ENCODE results near the gene HOPX.

Gene HOPX

GRCh38 chr4:56628592-56628991 is 52.5 kb downstream of the HOPX start:
- TF ChIP-seq, protein P1, sequence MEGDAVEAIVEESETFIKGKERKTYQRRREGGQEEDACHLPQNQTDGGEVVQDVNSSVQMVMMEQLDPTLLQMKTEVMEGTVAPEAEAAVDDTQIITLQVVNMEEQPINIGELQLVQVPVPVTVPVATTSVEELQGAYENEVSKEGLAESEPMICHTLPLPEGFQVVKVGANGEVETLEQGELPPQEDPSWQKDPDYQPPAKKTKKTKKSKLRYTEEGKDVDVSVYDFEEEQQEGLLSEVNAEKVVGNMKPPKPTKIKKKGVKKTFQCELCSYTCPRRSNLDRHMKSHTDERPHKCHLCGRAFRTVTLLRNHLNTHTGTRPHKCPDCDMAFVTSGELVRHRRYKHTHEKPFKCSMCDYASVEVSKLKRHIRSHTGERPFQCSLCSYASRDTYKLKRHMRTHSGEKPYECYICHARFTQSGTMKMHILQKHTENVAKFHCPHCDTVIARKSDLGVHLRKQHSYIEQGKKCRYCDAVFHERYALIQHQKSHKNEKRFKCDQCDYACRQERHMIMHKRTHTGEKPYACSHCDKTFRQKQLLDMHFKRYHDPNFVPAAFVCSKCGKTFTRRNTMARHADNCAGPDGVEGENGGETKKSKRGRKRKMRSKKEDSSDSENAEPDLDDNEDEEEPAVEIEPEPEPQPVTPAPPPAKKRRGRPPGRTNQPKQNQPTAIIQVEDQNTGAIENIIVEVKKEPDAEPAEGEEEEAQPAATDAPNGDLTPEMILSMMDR (conservative IDR thresholded peaks at IDR 0.05; ENCODE audit: low read depth, low read length): no peak
- no peak for DNase-seq (ENCODE audit: low read depth)

DNA sequence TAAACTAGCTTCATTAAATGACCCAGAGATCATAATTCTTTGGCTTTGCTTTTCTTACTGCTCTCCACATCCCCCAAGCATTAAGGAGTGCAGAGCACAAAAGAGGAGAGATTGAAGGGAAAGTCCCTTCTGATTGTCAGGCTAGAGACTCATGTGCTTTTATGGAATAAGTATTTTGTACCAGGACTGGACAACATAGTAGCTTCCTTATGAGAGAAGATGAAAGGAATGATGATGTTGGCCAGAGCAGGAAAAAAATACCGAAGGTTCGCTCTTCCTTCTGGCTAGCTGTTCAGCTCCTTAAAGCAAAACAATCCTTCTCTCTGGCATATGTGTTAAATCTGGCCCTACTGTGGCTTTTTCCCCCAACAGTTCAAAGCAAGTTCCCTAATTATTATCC is 53.1 kb downstream of the HOPX start:
- TF ChIP-seq, protein P1 (conservative IDR thresholded peaks at IDR 0.05; ENCODE audit: low read depth, low read length): no peak
- H3K4me3 ChIP-seq (ENCODE audit: low read depth, low read length): no peak overlapping the region
- DNase-seq (ENCODE audit: low read depth): peak; percentile 23

More at GRCh38 chr4:56628592-56628991, 52.5 kb downstream of the HOPX start:
- H3K4me3 ChIP-seq (ENCODE audit: low read depth, low read length): no peak overlapping the region

DNA sequence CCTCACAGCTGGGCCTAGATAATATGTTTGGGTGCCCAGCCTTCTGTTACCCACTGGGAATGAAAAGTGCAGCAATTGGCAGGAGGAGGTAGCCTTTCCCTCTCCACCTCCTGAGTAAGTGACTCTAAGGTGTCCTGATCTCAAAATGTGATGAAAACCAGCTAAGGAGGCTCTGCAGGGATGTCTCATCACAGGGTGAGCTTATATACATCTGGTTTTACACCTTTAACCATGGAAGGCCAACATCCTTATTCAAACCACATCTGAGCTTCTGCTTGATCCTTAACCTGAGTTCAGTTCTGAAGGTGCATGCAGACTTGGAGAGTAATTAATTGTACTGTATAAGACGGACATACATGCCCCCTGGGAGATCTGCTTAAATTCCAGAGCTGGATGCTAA is 53.7 kb downstream of the HOPX start:
- DNase-seq (ENCODE audit: low read depth): no peak
- TF ChIP-seq, protein P1 (conservative IDR thresholded peaks at IDR 0.05; ENCODE audit: low read depth, low read length): no peak
- H3K4me3 ChIP-seq (ENCODE audit: low read depth, low read length): no peak overlapping the region

DNA sequence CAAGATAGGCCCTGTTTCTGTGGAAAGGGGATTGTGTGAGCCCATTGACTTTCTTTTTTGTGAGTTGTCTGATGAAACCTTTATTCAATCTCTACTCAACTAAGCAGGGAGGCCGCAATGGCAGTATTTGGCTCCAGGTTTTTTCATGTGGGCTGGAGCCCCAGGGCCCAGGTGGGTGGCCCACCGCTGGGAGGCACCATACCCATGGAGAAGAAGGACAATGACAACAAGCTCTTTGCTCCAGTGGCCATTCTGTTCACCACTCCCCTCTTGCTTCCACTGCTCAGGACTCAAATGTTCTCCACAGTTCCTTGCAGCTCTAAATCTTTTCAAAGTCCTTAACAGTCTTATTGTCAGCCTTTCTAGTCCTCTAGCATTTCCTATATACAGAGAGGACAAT is 54.1 kb downstream of the HOPX start:
- TF ChIP-seq, protein P1 (conservative IDR thresholded peaks at IDR 0.05; ENCODE audit: low read depth, low read length): peak; percentile 4
- H3K4me3 ChIP-seq (ENCODE audit: low read depth, low read length): no peak overlapping the region
- DNase-seq (ENCODE audit: low read depth): no peak

GRCh38 chr4:56626420-56626819 is 54.7 kb downstream of the HOPX start:
- TF ChIP-seq, protein P1 (conservative IDR thresholded peaks at IDR 0.05; ENCODE audit: low read depth, low read length): no peak
- no peak overlapping the region for H3K4me3 ChIP-seq (ENCODE audit: low read depth, low read length)
- DNase-seq (ENCODE audit: low read depth): no peak

DNA sequence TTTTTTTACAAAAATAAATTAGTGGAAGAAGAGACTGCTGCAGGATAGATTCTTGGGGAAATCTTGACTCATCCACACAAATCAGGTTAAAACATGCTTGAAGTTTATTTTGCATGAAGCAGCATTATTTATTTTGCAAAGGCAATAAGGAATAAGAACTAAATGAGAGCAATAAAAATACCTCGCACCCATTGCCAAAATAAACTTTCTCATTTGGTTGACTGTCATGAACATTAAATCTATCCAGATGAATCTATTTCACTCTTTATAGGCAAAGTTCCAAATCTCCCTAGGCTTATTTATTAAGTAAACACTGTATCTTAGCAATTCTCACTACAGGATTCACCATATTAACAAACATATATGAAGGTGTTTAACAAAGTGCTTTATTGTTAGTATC is 58.9 kb downstream of the HOPX start:
- no peak overlapping the region for H3K4me3 ChIP-seq (ENCODE audit: low read depth, low read length)
- TF ChIP-seq, protein P1 (conservative IDR thresholded peaks at IDR 0.05; ENCODE audit: low read depth, low read length): no peak
- DNase-seq (ENCODE audit: low read depth): no peak

- no peak for DNase-seq (ENCODE audit: low read depth)
- no peak overlapping the region for H3K4me3 ChIP-seq (ENCODE audit: low read depth, low read length)
- TF ChIP-seq, protein P1 (conservative IDR thresholded peaks at IDR 0.05; ENCODE audit: low read depth, low read length): no peak
Observed at GRCh38 chr4:56619816-56620215, 61.3 kb downstream of the HOPX start.
